GM12801 (cell line): Measurements from ENCODE around the gene NXT1.

Experiments used
- CTCF ChIP-seq: IDR thresholded peaks from one replicate; pipeline ENCODE4 v1.5.1; 2011; ENCODE audit warnings: control low read depth; ENCODE audit not compliant: insufficient read length; ENCODE audit errors: extremely low read depth

NXT1 gene

GRCh38 chr20:23350196-23350903 is at the start of gene NXT1:
NXT1 (plus strand) TSS chr20:23350791; CDS start chr20:23354042, 3,251 bp downstream.
- no peak for TF ChIP-seq CTCF

GRCh38 chr20:23301436-23302050 is 49.0 kb upstream of the NXT1 start:
- TF ChIP-seq CTCF: no peak

- no peak for TF ChIP-seq CTCF
Observed at GRCh38 chr20:23302386-23302785, 48.2 kb upstream of the NXT1 start.

- no peak for TF ChIP-seq CTCF
Observed at GRCh38 chr20:23302801-23303200, 47.8 kb upstream of the NXT1 start.

GRCh38 chr20:23303325-23304102 is 47.1 kb upstream of the NXT1 start:
- TF ChIP-seq CTCF: no peak

- TF ChIP-seq CTCF: no peak
Observed at GRCh38 chr20:23304616-23305015, 46.0 kb upstream of the NXT1 start.

- TF ChIP-seq CTCF: no peak
Observed at GRCh38 chr20:23305098-23305497, 45.5 kb upstream of the NXT1 start.
